NCI-H1417 treated with DMSO at 0.1 percent for 48 hours (cell line): ENCODE measurements around the gene RING1.

Experiments used
- DNase-seq: peaks from one replicate; lab custom pipeline; 2025; lab: John Stamatoyannopoulos, UW

RING1 gene

DNA sequence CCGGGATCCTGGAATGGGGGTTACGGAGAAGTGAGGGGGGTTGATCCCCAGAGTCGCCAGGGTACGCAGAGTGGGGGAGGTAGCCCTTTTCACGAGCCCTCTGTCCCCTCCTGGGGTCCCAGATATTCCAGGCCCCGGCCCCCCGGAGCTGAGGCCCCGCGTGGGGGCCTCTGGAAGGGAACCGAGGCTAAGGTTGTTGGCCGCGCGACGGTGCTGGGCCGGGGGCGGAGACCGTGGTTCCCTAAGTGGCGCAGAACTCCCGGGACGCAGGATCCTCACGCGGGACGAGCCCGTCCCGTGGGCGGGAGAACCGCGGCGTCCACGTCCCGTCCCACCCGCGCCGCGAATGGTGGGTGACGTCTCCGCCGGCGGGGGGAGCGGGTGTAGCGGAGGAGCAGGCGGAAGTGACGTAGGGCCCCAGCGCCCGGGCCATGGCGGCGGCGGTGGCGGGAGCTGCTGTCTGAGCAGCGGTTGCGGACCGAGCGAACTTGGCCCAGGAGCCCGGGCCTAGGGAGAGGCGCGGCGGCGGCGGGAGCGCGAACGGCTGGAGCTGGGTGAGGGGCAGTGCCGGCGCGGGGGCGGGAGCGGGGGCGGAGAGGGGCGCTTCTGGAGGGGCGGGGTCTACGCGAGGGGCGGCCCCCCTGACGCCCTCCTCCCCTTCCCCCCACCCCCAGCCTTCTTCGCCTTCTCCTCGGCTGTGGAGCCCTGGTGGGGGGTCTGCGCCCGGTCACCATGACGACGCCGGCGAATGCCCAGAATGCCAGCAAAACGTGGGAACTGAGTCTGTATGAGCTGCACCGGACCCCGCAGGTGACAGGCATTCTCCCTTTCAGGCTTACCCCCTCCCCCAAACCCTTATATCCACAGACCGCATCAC lies at the start of gene RING1:
TSS of gene RING1 (plus strand) at position 410 of the 877 bp plus-strand sequence. CDS start at position 733, 323 bp downstream.
- no peak for DNase-seq

DNA sequence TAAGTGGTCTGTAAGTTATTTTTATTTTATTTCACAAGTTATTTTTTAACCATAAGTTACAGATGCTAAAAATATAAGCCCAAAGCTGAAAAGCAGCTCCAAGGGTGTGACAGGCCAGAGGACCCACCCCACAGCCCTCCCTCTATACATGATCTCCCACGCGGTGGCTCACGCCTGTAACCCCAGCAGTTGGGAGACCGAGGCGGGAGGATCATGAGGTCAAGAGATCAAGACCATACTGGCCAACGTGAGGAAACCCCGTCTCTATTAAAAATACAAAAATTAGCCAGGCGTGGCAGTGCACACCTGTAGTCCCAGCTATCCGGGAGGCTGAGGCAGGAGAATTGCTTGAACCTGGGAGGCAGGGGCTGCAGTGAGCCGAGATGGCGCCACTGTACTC lies 48.2 kb upstream of the RING1 start:
- no peak for DNase-seq

DNA sequence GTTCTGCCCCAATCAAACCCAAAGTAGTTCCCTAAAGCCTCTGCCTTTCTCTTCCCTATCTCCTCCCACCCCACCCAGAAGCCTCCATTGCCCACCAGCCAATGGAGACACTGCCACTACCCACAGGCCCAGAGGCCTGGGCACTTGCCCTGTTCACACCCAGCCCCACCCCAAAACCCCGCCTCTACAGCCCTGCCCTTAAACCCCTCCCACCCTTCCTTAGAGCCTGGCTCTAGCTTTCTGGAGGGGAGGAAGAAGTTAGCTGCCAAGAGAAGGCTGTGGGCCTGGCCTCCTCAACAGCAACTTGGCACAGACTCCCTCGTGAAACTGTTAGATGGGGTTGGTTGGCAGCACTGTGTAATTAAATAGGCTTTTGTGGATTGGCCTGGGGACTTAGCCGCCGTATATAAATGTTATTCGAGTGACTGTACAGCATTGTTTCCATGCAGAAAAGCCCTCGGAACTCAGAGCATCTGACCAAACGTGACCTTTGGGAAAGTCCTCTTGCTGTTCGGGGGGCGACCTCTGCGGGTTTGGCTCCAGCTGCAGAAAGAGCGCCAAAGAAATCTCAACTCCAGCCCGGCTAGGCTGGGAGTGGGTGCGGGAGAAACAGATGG lies 47.5 kb upstream of the RING1 start:
- DNase-seq = no peak

DNA sequence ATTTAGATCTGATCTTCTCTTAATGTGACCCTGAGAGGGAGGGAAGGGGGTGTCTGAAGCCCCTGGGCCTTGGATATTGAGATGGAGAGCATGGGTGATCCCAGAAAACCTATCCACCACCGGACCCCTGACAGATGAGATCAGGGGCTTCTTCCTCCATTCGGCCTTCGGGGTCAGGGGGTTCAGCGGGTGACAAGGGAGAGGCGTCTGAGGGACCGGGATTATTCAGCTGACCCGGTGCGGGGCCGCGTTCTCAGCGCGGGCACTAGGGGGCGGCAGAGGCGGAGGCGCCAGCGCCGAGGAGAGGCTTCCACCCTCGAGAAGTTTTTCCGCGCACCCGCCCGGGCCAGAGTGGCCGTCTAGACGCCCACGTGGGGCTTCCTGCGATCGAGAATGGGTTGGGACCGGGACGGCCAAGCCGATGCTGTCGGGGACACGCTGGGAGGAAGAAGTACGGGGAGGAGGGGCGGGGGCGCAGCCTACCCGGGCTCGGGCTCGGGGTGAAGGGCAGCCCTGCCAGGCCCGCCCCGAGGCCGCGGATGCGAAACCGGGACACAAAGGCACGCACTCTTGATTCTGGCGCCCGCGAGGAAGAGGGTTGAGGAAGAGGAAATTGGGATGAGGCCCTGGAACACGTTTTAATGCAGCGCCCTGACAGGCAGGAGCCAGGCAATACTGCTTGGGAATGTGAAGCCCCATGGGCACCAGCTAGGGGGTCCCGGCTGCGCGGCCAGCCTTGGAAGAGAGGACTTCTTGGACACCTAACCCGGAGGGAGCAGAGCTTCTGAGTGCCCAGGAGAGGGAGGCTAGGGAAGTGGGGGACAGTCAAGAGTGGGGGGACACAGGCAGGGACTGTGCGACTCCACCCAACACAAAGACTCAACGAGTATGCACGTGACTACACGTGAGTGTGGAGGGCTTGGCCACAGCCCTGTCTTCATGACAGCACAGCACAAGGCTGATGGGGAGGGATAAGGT lies 46.7 kb upstream of the RING1 start:
- no peak for DNase-seq

DNA sequence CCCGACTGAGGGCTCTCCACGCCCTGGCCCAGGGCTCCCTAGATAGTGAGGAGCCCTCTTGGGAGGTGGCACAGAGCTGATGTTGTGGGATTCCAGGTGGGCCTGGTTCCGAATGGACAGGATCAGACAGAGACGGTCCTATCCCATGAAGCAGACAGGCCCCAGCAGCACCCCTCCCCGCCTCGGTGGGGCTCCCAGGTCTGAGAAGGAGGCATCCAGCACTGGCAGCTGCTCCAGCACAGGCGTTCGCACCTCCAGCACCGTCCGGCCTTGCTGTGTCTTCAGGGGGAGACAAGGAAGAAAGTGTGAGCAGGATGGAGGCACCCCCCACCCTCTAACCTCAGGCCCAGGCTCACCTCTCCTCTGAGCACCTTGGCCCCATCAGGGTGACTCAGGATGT lies 44.8 kb upstream of the RING1 start:
- no peak for DNase-seq

DNA sequence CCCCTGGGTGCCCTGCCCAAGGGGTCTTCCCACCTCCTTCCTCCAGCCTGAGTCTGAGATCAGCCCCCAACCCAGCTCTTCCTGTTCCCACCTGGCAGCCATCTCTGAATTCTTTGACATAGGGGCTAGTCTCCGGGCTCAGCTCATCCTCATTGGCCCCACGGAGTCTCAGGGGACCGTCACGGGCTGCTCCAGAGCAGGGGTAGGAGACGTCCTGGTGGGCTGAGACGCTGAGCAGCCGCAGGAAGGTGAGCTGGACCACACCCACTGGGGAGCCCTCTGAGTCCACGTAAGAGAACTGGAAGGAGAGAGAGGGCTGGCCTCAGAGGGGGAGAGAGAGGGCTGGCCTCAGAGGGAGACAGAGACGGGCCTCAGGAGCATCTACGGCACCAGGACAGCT lies 44.1 kb upstream of the RING1 start:
- no peak for DNase-seq

DNA sequence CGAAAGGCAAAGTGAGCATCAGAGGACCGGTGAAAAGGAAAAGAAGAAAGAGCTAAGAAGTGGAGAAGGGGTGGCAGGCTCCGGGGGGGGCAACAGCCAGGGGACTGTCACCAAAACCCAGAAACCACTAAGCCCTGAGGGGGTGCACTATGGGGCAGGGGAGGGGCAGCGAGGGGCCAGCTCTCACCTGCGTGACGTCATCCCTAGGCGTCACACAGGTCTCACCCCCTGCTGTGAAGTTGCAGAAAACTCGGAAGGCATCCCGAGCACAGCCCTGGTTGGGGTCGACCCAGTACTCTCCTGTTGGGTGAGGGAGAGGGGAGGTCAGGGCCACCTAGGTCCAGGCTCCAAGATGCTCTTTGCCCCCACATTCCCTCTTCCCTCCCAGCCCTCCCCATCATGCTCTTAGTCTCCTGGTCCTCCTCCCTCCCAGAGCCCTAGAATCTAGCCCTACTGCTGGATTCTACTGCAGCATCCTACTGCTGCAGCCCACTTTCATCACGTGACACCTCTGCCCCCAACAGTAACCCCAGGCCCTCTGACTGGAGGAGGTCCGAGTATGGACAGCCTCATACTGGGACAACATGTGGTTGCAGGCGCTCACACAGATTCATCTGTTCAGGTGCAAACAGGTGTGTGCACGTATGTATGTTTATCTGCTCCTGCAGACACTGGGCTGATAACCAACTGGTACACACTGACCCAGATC lies 43.5 kb upstream of the RING1 start:
- no peak for DNase-seq

DNA sequence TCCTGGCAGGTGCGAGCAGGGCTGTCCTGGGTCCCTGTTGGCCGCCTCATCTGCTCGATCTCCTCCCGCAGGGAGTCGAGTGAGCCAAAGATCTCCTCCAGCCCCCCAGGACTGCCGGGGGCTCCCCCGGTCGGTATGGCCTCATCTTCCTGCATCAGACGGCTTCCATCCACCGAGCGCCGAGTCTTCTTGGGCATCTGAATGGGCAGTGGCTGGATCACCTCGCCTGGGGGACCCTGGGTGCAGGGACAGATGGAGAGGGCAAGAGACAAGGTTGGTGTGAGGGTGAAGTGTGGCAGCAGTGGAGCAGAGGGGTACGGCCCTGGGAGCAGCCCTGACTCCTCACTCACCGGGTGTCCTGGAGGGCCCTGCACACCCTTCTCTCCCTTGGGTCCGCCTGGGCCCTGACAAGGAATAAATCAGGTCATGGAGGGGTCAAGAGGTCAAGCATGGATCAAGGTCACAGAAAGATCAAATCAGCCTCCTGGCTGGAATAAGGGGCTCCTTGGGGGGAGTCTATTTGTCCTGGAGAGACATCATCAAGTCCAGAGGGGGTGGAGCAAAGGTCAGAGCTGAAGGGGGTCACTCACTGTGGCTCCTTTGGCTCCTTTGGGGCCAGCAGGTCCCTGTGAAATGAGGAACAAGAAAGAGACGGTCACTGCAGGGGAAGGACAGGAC lies 42.6 kb upstream of the RING1 start:
- no peak for DNase-seq

DNA sequence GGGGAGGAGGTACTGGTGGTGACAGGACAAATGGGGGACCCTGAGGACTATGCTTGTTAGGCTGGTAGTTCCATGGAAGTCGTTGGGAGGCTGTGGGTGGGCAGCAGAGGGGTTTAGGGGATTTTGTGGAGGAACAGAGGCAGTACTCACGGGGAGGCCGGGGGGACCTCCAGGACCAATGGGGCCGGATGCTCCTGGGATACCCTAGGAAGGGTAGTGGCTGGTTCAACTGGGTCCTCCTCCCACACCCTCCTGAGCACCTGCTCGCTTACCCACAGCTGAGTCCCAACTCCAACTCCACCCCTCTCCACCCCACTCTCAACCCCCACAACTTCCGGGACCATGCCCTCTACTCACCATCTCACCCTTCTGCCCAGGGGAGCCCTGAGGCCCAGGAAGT lies 41.9 kb upstream of the RING1 start:
- DNase-seq = no peak

DNA sequence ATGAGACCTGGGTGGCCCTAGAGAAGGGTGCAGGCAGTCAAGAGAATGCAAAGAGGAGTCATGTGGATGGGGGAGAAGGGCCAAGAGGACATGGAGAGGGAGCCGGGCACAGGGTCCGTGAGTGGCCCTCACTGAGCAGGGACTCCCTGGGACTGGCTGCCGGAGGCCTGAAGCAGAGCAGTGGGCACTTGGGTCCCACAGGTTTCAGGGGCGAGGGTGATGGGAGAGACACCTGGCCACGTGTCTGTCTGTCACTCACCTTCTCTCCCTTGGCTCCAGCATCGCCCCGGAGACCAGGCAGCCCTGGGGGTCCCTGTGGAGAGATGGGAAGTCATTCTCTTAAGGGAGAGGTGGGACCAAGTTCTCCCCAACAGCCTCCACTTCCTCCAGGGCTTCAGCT lies 41.5 kb upstream of the RING1 start:
- DNase-seq = no peak

DNA sequence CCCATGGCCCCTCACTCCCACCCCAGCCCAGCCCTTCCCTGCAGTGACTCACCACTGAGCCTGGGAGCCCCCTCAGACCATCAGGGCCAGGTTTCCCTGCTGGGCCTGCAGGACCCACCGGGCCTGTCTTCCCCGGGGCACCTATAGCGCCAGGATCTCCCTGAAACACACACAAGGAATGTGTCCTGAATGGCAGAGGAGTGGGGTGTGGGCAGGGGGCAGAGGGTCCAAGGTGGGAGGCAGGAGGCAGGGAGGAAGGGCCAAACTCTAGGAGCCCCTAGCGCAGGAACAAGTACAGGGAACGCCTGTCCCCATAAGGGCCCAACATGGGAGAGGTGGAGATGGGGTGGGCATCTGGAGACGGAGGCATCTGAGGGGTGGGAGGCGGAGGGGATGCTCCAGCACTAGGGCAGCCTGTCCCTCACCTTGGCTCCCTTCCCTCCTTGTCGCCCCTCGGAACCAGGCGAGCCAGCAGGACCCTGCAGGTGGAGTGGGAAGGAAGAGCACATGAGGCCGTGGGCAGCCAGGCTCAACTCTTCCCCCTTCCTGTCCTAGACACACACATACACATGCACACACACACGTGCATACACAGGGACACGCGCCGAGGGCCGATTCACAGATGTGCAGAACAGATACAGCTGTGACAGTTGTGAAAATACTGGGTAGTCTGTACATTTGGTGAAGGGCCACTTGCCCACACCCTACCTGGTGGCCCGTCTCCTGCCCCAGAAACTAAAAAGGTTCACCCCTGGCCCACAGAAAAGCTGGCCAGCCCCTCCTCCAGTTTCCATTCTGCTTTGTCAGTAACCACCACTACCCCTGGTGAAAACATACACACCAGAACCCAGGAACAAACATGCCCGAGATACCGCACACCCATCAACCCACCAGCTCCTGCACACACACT lies 40.7 kb upstream of the RING1 start:
- DNase-seq = no peak

DNA sequence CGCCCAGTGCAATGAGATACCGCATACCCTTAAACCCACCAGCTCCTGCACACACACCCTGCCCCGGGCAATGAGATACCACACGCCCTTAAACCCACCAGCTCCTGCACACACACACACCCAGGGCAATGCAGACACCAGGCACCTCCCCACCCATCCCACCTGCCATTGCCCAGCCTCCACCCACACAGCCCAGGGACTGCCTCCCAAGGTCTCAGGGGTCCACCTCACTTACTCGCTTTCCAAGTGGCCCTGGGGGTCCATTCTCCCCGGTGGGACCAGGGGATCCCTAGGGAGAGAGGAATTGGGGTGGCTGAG lies 40.1 kb upstream of the RING1 start:
- no peak for DNase-seq

DNA sequence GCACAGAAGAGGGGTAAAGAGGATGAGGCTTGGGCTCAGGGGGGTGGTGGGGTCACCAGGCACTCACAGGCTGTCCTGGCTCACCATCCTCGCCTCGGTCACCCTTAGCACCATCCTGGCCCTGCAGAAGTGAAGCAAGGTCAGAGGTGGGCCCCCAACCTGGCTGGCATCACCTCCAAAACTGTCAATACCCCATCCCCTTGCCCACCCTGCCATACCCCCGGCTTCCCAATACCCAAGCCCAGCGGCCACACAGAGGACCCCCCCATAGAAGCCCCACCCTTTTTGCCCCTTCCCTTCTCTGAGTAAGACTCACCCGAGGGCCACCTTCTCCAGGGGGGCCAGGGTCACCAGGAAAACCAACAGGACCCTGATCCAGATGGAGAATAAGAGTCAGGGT lies 39.7 kb upstream of the RING1 start:
- DNase-seq = no peak

DNA sequence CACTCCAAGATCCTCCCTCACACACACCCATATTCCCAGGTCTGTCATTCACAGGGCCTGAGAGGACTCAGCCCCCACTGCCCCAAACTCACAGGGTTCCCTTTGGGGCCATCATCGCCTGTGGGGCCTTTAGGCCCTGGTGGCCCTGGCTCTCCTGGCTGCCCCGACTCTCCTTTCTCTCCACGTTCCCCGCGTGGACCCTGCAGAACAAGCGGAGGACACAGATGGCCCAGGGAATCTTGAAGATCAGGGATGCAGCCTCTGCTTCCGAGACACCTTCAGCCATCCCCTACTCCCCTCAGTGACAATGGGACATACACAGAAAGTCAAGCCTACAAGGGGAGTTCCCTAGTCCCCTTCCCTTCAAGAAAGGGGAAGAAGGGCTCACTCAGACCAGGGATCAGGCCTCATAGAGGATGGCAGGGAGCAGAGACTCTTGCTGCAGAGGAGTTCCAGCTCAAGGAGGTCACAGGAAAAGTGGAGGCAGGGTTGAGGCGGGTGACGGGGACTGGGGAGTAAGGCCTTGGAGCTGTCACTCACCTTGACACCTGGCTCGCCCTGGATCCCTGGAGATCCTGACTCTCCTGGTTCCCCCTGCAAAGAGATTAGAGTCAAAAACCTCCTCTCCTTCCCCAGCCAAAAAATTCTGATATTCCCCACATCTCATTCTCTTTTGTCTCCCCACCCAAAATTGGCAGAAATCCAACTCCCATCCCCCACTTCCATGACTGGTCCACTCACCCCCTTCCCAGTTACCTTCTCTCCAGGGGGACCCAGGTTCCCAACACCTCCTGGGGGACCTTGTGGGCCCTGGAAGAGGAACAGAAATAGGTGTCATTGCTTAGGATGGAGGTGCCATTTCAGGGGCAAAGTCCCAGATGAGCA lies 38.8 kb upstream of the RING1 start:
- no peak for DNase-seq

DNA sequence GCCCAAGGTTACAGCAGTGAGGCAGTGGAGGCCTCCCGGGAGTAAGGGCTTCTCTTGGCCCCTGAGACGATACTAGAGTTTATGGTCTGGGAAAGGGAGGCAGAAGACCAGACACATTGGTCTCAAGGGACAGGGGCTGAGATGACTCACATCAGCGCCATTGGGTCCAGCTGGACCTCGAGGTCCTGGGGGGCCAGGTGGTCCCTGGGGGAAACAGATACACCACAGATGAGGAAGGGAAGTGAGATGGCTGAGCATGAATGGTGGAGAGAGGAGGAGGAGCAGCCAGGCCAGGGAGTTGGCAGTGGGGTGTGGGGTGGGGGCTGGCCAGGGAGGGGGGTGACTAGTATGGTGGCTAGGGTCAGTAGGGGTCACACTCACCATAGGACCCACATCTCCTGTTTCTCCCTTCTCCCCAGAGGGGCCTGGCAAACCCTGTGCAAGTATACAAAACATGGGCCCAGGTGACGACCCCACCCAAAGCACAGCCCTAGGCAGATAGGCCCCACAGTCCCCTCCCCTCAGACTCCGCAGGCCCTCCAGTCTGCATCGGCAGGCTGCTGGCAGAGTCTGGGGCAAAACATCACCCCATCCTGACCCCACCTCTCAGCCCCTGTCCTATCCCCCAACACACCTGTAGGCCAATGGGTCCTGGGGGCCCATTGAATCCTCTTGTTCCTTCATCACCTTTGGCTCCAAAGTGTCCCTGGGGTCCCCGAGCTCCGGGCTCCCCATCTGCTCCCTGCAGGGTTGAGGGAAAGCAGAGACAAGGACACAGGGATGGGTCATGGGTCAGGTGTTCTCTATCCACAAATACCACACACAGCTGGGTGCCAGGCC lies 37.9 kb upstream of the RING1 start:
- DNase-seq = no peak

DNA sequence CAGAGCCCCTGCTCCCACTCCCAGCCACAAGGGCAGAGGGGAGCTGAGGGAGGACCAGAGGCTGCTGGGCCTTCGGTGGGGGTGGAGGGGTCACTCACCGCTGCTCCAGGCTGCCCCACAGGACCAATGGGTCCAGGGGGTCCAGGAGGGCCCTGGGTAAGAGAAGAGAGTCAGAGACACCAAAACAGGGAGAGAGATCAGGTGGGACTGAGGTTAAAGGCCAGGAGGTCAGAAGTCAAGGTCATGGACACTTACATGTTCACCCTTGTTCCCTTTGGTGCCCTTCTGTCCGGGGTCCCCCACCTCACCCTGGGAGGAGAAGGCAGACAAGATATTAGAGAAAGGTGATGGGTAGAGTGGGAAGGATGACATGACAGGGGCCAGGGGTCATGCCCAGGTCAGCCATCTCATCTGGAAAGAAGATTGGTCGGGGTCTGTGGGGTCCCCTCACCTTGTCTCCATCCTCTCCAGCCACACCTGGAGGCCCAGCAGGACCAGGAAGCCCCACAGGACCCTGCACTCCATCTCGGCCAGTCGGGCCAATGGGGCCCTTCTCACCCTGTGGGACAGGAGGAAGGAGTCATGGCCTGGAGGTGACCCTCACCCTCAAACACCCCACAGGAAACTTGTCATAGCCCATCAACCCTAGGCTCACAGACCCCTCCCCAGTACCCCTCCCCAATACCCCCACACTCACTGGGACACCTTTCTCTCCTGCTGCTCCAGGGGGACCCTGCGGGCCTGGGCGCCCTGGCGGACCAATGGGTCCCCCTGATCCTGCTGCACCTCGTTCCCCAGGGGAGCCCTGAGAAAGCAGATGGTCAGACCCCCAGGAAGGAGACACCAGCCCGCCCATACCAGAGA lies 37.1 kb upstream of the RING1 start:
- DNase-seq = no peak
